Activated CD8-positive, alpha-beta memory T cell treated with anti-CD3 and anti-CD28 coated beads, Interleukin-2, amount 50 U/mL, for 24 hours (primary cell): ENCODE measurements around the gene YBX1.
A peak's percentile ranks its signal among the peaks of the same experiment; 100 is the strongest.
"Not testable (repeated sequence)": the region's sequence is repeated elsewhere in the genome, so short reads cannot be mapped to it uniquely, and the experiment has no call there.

Source experiments
- DNase-seq: peaks from one replicate; pipeline ENCODE4 v3.0.0-alpha.2; 2020; ENCODE audit errors: extremely low read depth

YBX1 gene

GRCh38 chr1:42681741-42682483 lies at the start of gene YBX1:
Gene YBX1 (plus strand): TSS chr1:42682418. CDS start chr1:42682566, 148 bp downstream.
- DNase-seq = peak; percentile 92

GRCh38 chr1:42639116-42639515 lies 43.1 kb upstream of the YBX1 start:
- no peak for DNase-seq

GRCh38 chr1:42646056-42646455 lies 36.2 kb upstream of the YBX1 start:
- no peak for DNase-seq

- no peak for DNase-seq
These were observed 25.0 kb upstream of the YBX1 start for GRCh38 chr1:42657201-42657600.

- DNase-seq = peak; percentile 88
These were observed 24.0 kb upstream of the YBX1 start, which contains the start of gene PPIH for GRCh38 chr1:42657981-42658876. Gene PPIH (plus strand): TSS chr1:42658423. CDS start chr1:42658447, 24 bp downstream.

- DNase-seq = no peak
These were observed 23.3 kb upstream of the YBX1 start for GRCh38 chr1:42658877-42659337.

- DNase-seq = no peak
These were observed 21.2 kb upstream of the YBX1 start for GRCh38 chr1:42660907-42661500.

GRCh38 chr1:42669936-42670335 lies 12.3 kb upstream of the YBX1 start:
- no peak for DNase-seq

- DNase-seq = no peak
These were observed 11.8 kb upstream of the YBX1 start for GRCh38 chr1:42670425-42670824.

- DNase-seq = no peak
These were observed 8.0 kb upstream of the YBX1 start for GRCh38 chr1:42674214-42674613.

GRCh38 chr1:42674682-42675081 lies 7.5 kb upstream of the YBX1 start:
- no peak for DNase-seq

- DNase-seq = no peak
These were observed 6.8 kb upstream of the YBX1 start for GRCh38 chr1:42675467-42675866.

- DNase-seq = no peak
These were observed 5.6 kb upstream of the YBX1 start for GRCh38 chr1:42676534-42677087.

- no peak for DNase-seq
These were observed 2.7 kb upstream of the YBX1 start for GRCh38 chr1:42679364-42679983.

- DNase-seq = no peak
These were observed 2.2 kb upstream of the YBX1 start for GRCh38 chr1:42680055-42680454.

GRCh38 chr1:42680921-42681683 lies 1.1 kb upstream of the YBX1 start:
- no peak for DNase-seq

GRCh38 chr1:42682484-42682738 lies 193 bp downstream of the YBX1 start:
- DNase-seq = not testable (repeated sequence)

GRCh38 chr1:42682739-42683531 lies 717 bp downstream of the YBX1 start:
- no peak for DNase-seq

GRCh38 chr1:42684139-42684538 lies 1.9 kb downstream of the YBX1 start:
- no peak for DNase-seq

- DNase-seq = no peak
These were observed 4.2 kb downstream of the YBX1 start for GRCh38 chr1:42686418-42686817.
